Ascending aorta (tissue), 2 donors: Measurements from ENCODE around the gene POMGNT1. TPM values are rescaled to one million over a fixed set of nuclear protein-coding genes. Genes with fewer than 3 reads are reported as not detected.
A peak's percentile ranks its signal among the peaks of the same experiment; 100 is the strongest.

Source experiments
- DNase-seq, 2 donors: peaks; one replicate each; pipeline ENCODE4 v3.0.0-alpha.2; 2019; ENCODE audit warnings: low spot score in 2 of 2
- H3K27ac ChIP-seq, 2 donors: fragments of 200-600 bp; sonication (generic); one replicate each; pipeline ENCODE4 v1.5.1; 2016 to 2017; ENCODE audit warnings: mild to moderate bottlenecking in 1 of 2
- H3K27me3 ChIP-seq: fragments of 200-600 bp; sonication (generic); one replicate; pipeline ENCODE4 v1.5.1; 2017
- H3K36me3 ChIP-seq, 2 donors: fragments of 200-600 bp; sonication (generic); one replicate each; pipeline ENCODE4 v1.5.1; 2016
- H3K4me1 ChIP-seq, 2 donors: fragments of 200-600 bp; sonication (generic); one replicate each; pipeline ENCODE4 v1.5.1; 2016 to 2017; ENCODE audit warnings: mild to moderate bottlenecking in 1 of 2
- H3K4me3 ChIP-seq, 2 donors: fragments of 200-600 bp; sonication (generic); one replicate each; pipeline ENCODE4 v1.5.1; 2016 to 2017; ENCODE audit warnings: mild to moderate bottlenecking in 1 of 2
- H3K9me3 ChIP-seq, 2 donors: fragments of 200-600 bp; sonication (generic); one replicate each; pipeline ENCODE4 v1.5.1; 2016
- intact Hi-C: fragments of 100-400 bp; cut with DNase I; formaldehyde crosslinking; loops from one replicate; pipeline ENCODE4 v1.15.1; 2023
- total RNA-seq: library from RNA; depleted of rRNA; stranded (reverse); fragments of >200 nt; gene quantifications from one replicate; pipeline ENCODE4 v1.1.0, GENCODE V29; 2016
- TF ChIP-seq, protein P1 (sequence below), 3 experiments: fragments of 200-600 bp in 2 of 3; fragments of 450-650 bp in 1 of 3; sonication (generic) in 2 of 3; IDR thresholded peaks; one replicate each; pipeline ENCODE4 v1.5.1; 2016 to 2019; ENCODE audit warnings: antibody characterized with exemption in 3 of 3, mild to moderate bottlenecking in 1 of 3, moderate library complexity in 1 of 3

Gene POMGNT1
- total RNA-seq, 1 donor from 2014 or later = 122 TPM

DNA sequence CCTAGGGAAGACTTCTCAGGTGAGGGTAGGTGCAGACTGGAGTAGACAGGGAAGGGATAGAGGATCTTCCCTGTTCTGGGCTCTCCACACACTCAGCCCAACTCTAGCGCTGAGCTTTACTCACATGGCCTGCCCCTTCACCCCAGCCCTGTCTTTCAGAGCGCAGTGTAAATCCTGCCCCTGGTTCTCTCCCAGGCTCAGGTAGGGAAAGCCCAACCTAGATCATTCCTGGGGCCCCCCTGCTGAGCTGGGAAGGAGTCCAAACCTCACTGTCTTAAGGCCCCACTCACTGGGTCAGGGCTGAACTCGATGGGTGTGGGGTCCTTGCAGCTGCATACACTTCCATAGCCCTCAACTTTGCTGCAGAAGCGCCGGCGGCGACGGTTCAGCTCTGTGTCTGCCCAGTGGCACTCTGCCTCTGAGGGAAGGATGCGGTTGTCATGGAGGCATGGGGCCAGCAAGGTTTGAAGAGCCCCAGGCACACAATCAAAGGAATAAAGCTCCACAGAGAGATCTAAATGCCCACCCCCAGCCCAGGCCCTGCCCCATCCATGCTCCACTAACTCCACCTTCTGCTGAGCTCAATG is 4.2 kb downstream of the POMGNT1 start:
- Histone ChIP-seq H3K36me3 (peaks cover 47 to 60% of the 10 kb centered on the region in 2 donors), H3K27ac (peak overlapping the region in 1 of 2 donors; percentile 23), H3K4me3 (no peak overlapping the region), H3K27me3 (no peaks in the 10 kb centered on the region), H3K9me3 (no peaks in the 10 kb centered on the region), H3K4me1 (peaks cover 4 to 18% of the 10 kb centered on the region in 2 donors)
- intact Hi-C loops = no loop called here
- TF ChIP-seq, protein P1, sequence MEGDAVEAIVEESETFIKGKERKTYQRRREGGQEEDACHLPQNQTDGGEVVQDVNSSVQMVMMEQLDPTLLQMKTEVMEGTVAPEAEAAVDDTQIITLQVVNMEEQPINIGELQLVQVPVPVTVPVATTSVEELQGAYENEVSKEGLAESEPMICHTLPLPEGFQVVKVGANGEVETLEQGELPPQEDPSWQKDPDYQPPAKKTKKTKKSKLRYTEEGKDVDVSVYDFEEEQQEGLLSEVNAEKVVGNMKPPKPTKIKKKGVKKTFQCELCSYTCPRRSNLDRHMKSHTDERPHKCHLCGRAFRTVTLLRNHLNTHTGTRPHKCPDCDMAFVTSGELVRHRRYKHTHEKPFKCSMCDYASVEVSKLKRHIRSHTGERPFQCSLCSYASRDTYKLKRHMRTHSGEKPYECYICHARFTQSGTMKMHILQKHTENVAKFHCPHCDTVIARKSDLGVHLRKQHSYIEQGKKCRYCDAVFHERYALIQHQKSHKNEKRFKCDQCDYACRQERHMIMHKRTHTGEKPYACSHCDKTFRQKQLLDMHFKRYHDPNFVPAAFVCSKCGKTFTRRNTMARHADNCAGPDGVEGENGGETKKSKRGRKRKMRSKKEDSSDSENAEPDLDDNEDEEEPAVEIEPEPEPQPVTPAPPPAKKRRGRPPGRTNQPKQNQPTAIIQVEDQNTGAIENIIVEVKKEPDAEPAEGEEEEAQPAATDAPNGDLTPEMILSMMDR (IDR thresholded peaks at IDR 0.05) = no peak
- no peak for DNase-seq

DNA sequence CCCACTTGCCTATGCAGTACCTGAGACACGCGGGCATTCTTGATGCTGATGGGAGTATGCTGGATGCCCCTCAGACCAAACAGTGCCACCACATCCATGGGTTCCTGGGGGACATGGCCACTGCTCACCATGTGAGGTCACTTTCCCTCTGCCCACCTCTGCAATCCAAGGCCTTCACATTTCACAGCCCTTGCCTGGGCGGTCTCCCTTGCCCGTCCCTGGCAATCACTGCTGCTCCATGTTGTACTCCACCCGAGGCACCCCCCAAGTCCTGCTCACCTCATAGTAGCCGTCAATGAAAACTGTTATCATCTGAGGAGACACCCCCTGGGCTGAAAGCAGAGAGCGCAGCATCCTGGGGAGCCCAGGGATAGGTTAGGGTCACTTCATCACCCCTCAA is 4.9 kb downstream of the POMGNT1 start:
- H3K4me1 ChIP-seq = peaks cover 0 to 13% of the 10 kb centered on the region in 2 donors
- TF ChIP-seq, protein P1 (IDR thresholded peaks at IDR 0.05) = no peak
- DNase-seq = no peak
- H3K4me3 ChIP-seq = no peak overlapping the region
- intact Hi-C loops = no loop called here
- H3K9me3 ChIP-seq = no peaks in the 10 kb centered on the region
- H3K27ac ChIP-seq = no peak overlapping the region
- no peaks in the 10 kb centered on the region for H3K27me3 ChIP-seq
- peaks cover 47 to 62% of the 10 kb centered on the region in 2 donors for H3K36me3 ChIP-seq

DNA sequence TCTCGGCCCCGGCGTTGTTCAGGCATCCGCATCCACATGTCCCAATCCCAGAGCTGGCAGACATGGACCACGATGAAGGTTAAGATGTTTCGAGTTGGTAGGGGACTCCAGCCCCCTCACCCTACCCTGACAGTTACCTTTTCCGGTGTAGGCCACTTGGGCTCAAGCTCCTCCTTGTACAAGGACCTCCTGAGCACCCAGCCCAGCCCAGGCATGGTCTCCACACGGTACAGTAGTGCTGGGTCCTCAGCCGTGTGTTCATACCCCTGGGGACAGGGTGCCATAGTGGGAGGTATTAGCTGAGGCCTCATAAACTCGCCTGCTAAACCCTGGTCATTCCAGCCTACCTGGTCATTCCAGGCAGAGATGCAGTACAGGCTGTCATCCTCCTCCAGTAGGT is 6.1 kb downstream of the POMGNT1 start:
- Histone ChIP-seq H3K4me1 (peaks cover 0 to 7% of the 10 kb centered on the region in 2 donors), H3K27me3 (no peaks in the 10 kb centered on the region), H3K36me3 (peaks cover 47 to 66% of the 10 kb centered on the region in 2 donors), H3K27ac (no peak overlapping the region), H3K9me3 (no peaks in the 10 kb centered on the region), H3K4me3 (no peak overlapping the region)
- intact Hi-C loops = no loop called here
- no peak for DNase-seq
- TF ChIP-seq, protein P1 (IDR thresholded peaks at IDR 0.05) = no peak

DNA sequence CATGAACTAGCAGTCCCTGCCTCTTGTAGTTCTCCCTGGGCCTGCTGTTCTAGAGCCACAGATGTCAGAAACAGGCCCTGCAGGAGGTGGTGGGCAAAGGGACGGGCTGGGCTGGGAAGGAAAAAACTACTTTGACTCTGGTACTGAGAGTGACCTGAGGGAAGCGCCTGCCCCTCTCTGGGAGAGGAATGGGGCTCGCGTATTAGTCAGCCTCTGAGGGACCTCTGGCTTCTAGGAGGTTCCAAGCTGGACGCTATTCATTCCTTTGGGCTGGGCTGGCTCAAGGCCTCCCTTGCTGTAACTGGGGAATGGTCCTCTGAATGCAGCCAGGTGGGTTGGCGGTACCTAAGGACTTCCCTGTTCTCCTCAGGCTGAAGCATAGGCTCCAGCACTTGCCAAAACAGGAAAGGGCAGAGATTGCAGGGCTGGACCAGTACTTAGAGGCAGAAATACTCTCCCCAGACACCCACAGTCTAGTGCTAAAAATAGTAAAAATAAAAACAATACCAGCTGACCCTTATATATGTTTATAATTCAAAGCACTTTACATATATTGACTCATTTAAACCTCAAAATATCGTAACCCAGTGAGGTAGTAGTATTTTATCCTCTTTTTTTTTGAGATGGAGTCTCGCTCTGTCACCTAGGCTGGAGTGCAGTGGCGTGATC is 7.1 kb downstream of the POMGNT1 start:
- no peak for DNase-seq
- Histone ChIP-seq H3K36me3 (peaks cover 47 to 68% of the 10 kb centered on the region in 2 donors), H3K27me3 (no peaks in the 10 kb centered on the region), H3K9me3 (no peaks in the 10 kb centered on the region), H3K27ac (peak overlapping the region; percentile 18 to 65), H3K4me1 (no peaks in the 10 kb centered on the region), H3K4me3 (no peak overlapping the region)
- TF ChIP-seq, protein P1 (IDR thresholded peaks at IDR 0.05) = no peak
- intact Hi-C loops = no loop called here

DNA sequence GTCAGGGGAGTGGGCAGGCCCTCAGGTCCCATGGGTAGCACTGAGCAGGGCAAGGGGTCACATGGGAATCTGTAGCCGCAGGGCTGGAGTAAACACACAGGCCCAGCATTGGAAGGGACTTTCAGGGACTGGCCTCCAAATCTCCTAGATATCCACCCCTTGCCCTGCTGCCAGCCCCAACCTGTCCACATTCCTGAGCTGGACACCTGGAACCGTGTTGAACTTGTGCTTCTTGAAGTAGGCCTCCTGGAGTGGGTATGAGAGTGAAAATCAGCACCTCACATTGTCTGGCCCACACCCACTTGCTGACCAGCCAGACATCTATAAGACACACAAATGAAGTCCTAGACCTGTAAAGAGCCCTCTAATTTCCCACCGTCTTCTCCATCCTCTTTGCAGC is 7.7 kb downstream of the POMGNT1 start:
- TF ChIP-seq, protein P1 (IDR thresholded peaks at IDR 0.05) = no peak
- Histone ChIP-seq H3K36me3 (peaks cover 41 to 63% of the 10 kb centered on the region in 2 donors), H3K27me3 (no peaks in the 10 kb centered on the region), H3K4me3 (no peak overlapping the region), H3K4me1 (no peaks in the 10 kb centered on the region), H3K27ac (peak overlapping the region; percentile 18 to 65), H3K9me3 (no peaks in the 10 kb centered on the region)
- no peak for DNase-seq
- intact Hi-C loops = no loop called here
